T-helper 2 cell treated with Interferon-gamma antibody and Interleukin-4, amounts not matched to agents 100 ng/mL and 5 ng/mL, for 36 hours (primary cell): Measurements from ENCODE around the gene EZH2. TPM values are rescaled to one million over a fixed set of nuclear protein-coding genes. Genes with fewer than 3 reads are reported as not detected.

Source experiments
- intact Hi-C: fragments of 100-400 bp; cut with micrococcal nuclease; formaldehyde crosslinking; loops from one replicate; pipeline ENCODE4 v1.15.1; 2023
- total RNA-seq: library from RNA; stranded (reverse); gene quantifications from 2 replicates; pipeline ENCODE4 v1.2.3, GENCODE V29; 2022

The EZH2 gene
- total RNA-seq, 1 donor from 2014 or later, result 92.5 TPM

- intact Hi-C loops, result loop anchor here (5.0 kb wide), 2 partner anchors 77 to 272 kb away; partner anchors contain the start of gene CUL1
These were observed 109.6 kb downstream of the EZH2 start for GRCh38 chr7:148774471-148774870.

GRCh38 chr7:148773334-148773733 lies 110.8 kb downstream of the EZH2 start:
- intact Hi-C loops, result loop anchor here (1.0 to 5.0 kb wide), 4 partner anchors 76 to 271 kb away; partner anchors contain the start of gene CUL1

- intact Hi-C loops, result loop anchor here (1.0 to 5.0 kb wide), 4 partner anchors 75 to 270 kb away; partner anchors contain the start of gene CUL1
These were observed 111.6 kb downstream of the EZH2 start for GRCh38 chr7:148772297-148773089.

DNA sequence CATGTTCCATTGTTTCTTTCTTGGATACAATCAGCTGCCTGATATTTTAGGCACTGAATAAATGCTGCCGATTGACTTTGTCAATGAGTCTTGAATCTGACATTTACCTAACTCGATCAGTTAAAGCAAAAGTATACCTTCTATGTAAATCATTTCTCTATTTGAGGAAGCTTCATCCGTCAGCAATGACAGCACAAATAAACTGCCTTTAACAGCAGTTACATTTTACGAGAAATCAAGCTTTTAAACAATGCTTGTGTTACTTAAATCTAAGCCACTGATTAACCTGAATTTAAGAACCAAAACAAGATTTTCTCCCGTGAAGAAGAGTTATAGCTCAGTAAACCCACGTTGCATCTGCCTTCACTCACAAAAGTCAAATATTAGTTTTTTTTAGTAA lies 114.1 kb downstream of the EZH2 start:
- intact Hi-C loops, result loop anchor here (5.0 kb wide), 2 partner anchors 73 to 268 kb away; partner anchors contain the start of gene CUL1

- intact Hi-C loops, result no loop called here
These were observed 120.5 kb downstream of the EZH2 start for GRCh38 chr7:148763622-148764021.

DNA sequence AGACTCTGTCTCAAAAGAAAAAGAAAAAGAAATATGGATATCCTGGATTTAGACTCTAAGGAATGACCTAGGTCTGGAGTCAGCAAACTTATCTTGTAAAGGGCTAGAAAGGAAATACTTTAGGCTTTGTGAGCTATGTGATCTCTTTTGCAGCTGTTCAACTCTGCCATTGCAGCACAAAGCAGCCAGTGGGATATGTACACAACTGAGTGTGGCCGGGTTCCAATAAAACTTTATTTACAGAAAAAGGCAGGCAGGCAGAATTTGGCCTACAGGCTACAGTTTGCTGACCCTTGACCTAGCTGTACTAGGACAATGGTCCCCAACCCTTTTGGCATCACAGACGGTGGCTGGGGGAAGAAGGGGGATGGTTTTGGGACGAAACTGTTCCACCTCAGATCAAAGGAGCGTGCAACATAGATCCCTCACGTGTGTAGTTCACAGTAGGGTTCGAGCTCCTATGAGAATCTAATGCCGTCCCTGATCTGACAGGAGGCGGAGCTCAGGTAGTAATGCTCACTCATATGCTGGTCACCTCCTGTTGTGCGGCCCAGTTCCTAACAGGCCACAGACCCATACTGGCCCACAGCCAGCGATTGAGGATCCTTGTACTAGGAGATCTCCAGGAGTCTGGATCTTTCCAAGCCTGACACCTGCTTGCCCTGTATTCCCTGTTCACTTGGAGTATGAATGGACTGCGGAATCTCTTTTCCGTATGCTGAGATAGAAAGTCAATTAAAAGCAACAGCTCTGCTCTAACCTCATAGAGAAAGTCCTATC lies 122.4 kb downstream of the EZH2 start:
- intact Hi-C loops, result no loop called here

Other genes with a start within 250 kb of the EZH2 start
- 57.2 and 59.6 TPM in 2 replicates for gene CUL1, start 185.4 kb downstream of the EZH2 start, total RNA-seq
- 159 and 163 TPM in 2 replicates for gene PDIA4, start 144.2 kb upstream of the EZH2 start, total RNA-seq
- gene ZNF786, start 206.4 kb upstream of the EZH2 start, total RNA-seq, result 9.9 and 10.5 TPM in 2 replicates
- 1.2 and 1.4 TPM in 2 replicates for gene ZNF425, start 242.0 kb upstream of the EZH2 start, total RNA-seq